HL-60 (cell line): Measurements from ENCODE around the gene ELP4.

Experiments
- DNase-seq, 2 experiments: peaks; one replicate each; pipeline ENCODE4 v3.0.0-alpha.2; 2010 to 2020; ENCODE audit warnings: low read depth in 1 of 2, low spot score in 1 of 2
- H3K27ac ChIP-seq: fragments of 250-450 bp; sonication (Bioruptor Pico); replicated peaks from 2 replicates; pipeline ENCODE4 v1.5.1; 2020; ENCODE audit warnings: mild to moderate bottlenecking, moderate library complexity
- H3K27me3 ChIP-seq: fragments of 250-450 bp; sonication (Bioruptor Pico); 2 replicates; pipeline ENCODE4 v1.5.1; 2021; ENCODE audit warnings: mild to moderate bottlenecking, moderate library complexity; ENCODE audit not compliant: insufficient read depth, poor library complexity, severe bottlenecking
- H3K4me3 ChIP-seq: replicated peaks from 2 replicates; pipeline ENCODE4 v1.5.1; 2011; ENCODE audit warnings: mild to moderate bottlenecking, control low read depth, low read length; ENCODE audit not compliant: insufficient read depth
- CTCF ChIP-seq: IDR thresholded peaks from one replicate; pipeline ENCODE4 v1.5.1; 2011; ENCODE audit warnings: low read length, control low read depth, inconsistent platforms; ENCODE audit not compliant: insufficient read depth
- GABPA ChIP-seq: IDR thresholded peaks from 2 replicates; pipeline ENCODE4 v1.6.1; 2012; ENCODE audit warnings: low read depth
- POLR2AphosphoS5 ChIP-seq: IDR thresholded peaks from 2 replicates; pipeline ENCODE4 v1.6.1; 2012; ENCODE audit warnings: low read depth
- REST ChIP-seq: IDR thresholded peaks from 2 replicates; pipeline ENCODE4 v1.6.1; 2012; ENCODE audit warnings: low read depth; ENCODE audit not compliant: insufficient replicate concordance
- SPI1 ChIP-seq: IDR thresholded peaks from 2 replicates; pipeline ENCODE4 v1.6.1; 2012; ENCODE audit warnings: low read depth, mild to moderate bottlenecking, borderline replicate concordance

The ELP4 gene

GRCh38 chr11:31500560-31500959, 9.0 kb upstream of the ELP4 start:
- H3K27ac ChIP-seq: no peak overlapping the region
- no peaks in the 10 kb centered on the region for H3K27me3 ChIP-seq
- H3K4me3 ChIP-seq: no peak overlapping the region
- no peak for DNase-seq
- TF ChIP-seq SPI1: no peak
- TF ChIP-seq GABPA: no peak
- no peak for TF ChIP-seq CTCF
- TF ChIP-seq REST: no peak
- no peak for TF ChIP-seq POLR2AphosphoS5

GRCh38 chr11:31509051-31509428, 527 bp upstream of the ELP4 start:
- DNase-seq: no peak
- no peak for TF ChIP-seq REST
- no peak for TF ChIP-seq POLR2AphosphoS5
- no peak for TF ChIP-seq SPI1
- no peak for TF ChIP-seq GABPA
- TF ChIP-seq CTCF: no peak
- Histone ChIP-seq H3K27me3 (no peaks in the 10 kb centered on the region), H3K4me3 (peak overlapping the region; percentile 94), H3K27ac (peak overlapping the region; percentile 83)

GRCh38 chr11:31512117-31512516, 2.5 kb downstream of the ELP4 start:
- Histone ChIP-seq H3K4me3 (no peak overlapping the region), H3K27ac (no peak overlapping the region), H3K27me3 (no peaks in the 10 kb centered on the region)
- no peak for TF ChIP-seq GABPA
- TF ChIP-seq POLR2AphosphoS5: no peak
- no peak for TF ChIP-seq REST
- TF ChIP-seq CTCF: no peak
- TF ChIP-seq SPI1: no peak
- DNase-seq: no peak
